OCI-LY1 (cell line): ENCODE measurements around the gene OPRM1.

Experiments used
- H2AFZ ChIP-seq: fragments of 200-600 bp; sonication (generic), shearing (Covaris generic); 2 replicates; pipeline ENCODE4 v1.6.0; 2014; ENCODE audit warnings: antibody characterized with exemption, mild to moderate bottlenecking, low read length
- H3F3A ChIP-seq: fragments of 200-600 bp; sonication (generic), shearing (Covaris generic); 2 replicates; pipeline ENCODE4 v1.6.0; 2014; ENCODE audit warnings: mild to moderate bottlenecking, antibody characterized with exemption, low read length, moderate library complexity; ENCODE audit not compliant: insufficient read depth
- H3K27ac ChIP-seq: fragments of 200-600 bp; sonication (generic); 2 replicates; pipeline ENCODE4 v1.5.1; 2014; ENCODE audit warnings: low read length, mixed run types, mild to moderate bottlenecking, low read depth; ENCODE audit not compliant: poor library complexity, severe bottlenecking
- H3K27me3 ChIP-seq: fragments of 200-600 bp; sonication (generic); 2 replicates; pipeline ENCODE4 v1.6.0; 2014; ENCODE audit warnings: antibody characterized with exemption, mild to moderate bottlenecking, low read length, moderate library complexity; ENCODE audit not compliant: insufficient read depth
- H3K36me3 ChIP-seq: fragments of 200-600 bp; sonication (generic); 2 replicates; pipeline ENCODE4 v1.6.1; 2014; ENCODE audit warnings: mild to moderate bottlenecking, antibody characterized with exemption, low read length, moderate library complexity, mixed read lengths; ENCODE audit not compliant: insufficient read depth
- H3K4me1 ChIP-seq: fragments of 200-600 bp; sonication (generic); 2 replicates; pipeline ENCODE4 v1.5.1; 2014; ENCODE audit warnings: mild to moderate bottlenecking, low read length, moderate library complexity; ENCODE audit not compliant: insufficient read depth, severe bottlenecking
- H3K4me2 ChIP-seq: fragments of 200-600 bp; sonication (generic), shearing (Covaris generic); 2 replicates; pipeline ENCODE4 v1.6.1; 2014; ENCODE audit warnings: low read length
- H3K4me3 ChIP-seq: fragments of 200-600 bp; sonication (generic); 2 replicates; pipeline ENCODE4 v1.5.1; 2014; ENCODE audit warnings: low read length, low read depth, mild to moderate bottlenecking, mixed read lengths; ENCODE audit not compliant: poor library complexity, severe bottlenecking
- H3K79me2 ChIP-seq: fragments of 200-600 bp; shearing (Covaris generic); 2 replicates; pipeline ENCODE4 v1.6.1; 2016; ENCODE audit warnings: mixed run types, low read length, mixed read lengths; ENCODE audit not compliant: insufficient read depth
- H3K9ac ChIP-seq: fragments of 200-600 bp; sonication (generic), shearing (Covaris generic); 2 replicates; pipeline ENCODE4 v1.6.1; 2014; ENCODE audit warnings: mild to moderate bottlenecking, low read length, mixed read lengths
- H3K9me2 ChIP-seq: fragments of 200-600 bp; sonication (generic), shearing (Covaris generic); 2 replicates; pipeline ENCODE4 v1.6.1; 2014; ENCODE audit warnings: low read depth, mild to moderate bottlenecking, low read length, mixed read lengths
- H3K9me3 ChIP-seq: fragments of 200-600 bp; shearing (Covaris generic); 2 replicates; pipeline ENCODE4 v1.6.1; 2014; ENCODE audit warnings: low read length, mixed read lengths
- H4K20me1 ChIP-seq: fragments of 200-600 bp; sonication (generic), shearing (Covaris generic); 2 replicates; pipeline ENCODE4 v1.6.0; 2016; ENCODE audit warnings: mild to moderate bottlenecking, low read length; ENCODE audit not compliant: insufficient read depth
- CTCF ChIP-seq: fragments of 200-600 bp; sonication (generic), shearing (Covaris generic); IDR thresholded peaks from 2 replicates; pipeline ENCODE4 v1.5.1; 2017; ENCODE audit warnings: mild to moderate bottlenecking, antibody characterized with exemption, low read length, moderate library complexity, mixed read lengths
- EZH2 ChIP-seq: fragments of 200-600 bp; sonication (generic), shearing (Covaris generic); IDR thresholded peaks from 2 replicates; pipeline ENCODE4 v1.8.0; 2017; ENCODE audit warnings: borderline replicate concordance, mixed run types, mild to moderate bottlenecking, antibody characterized with exemption, low read length, moderate library complexity, mixed read lengths

The OPRM1 gene

DNA sequence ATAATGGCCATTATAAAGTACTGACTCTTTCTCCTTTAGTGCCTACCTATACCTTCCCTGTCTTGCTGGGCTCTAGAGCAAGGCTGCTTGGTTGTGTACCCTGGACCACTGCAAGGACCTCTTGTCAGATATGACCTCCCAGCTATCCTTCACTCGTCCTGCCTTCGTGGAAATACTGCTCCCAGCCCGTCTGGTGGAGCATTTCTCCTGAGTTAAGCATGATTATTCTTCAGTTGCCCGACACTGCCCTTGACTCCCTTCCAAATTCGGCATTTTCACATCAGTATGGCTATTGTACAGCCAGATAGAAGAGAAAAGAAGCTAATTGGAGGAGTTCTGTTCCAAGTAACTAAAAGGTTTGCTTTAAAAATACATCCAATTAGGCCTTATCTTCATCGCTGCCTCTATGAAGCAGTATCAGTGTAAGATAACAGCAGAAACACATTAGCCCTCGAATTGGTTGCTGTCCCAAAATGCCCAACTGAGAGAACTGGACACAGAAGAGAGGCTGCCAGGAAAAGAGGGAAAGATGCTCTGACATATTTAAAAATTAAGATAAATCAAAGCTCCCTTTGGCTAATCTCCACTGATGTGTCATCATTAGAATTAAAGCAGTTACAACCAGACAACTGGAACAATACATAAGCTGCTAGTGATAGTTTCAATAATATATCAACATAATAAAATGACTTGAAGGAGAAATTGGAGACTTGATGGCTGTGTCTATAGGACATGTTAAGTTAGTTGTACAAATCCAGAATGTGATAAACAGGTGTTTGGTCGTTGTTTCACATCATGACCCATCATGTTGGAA, 54.4 kb downstream of the OPRM1 start:
- Histone ChIP-seq H3K79me2 (no peaks in the 10 kb centered on the region), H3K9me3 (no peaks in the 10 kb centered on the region), H3K27ac (no peak overlapping the region), H3K9me2 (no peaks in the 10 kb centered on the region), H3K4me2 (no peak overlapping the region), H2AFZ (no peak overlapping the region), H3F3A (no peaks in the 10 kb centered on the region), H3K36me3 (no peaks in the 10 kb centered on the region), H3K4me3 (no peak overlapping the region), H4K20me1 (no peaks in the 10 kb centered on the region), H3K9ac (no peak overlapping the region), H3K27me3 (no peaks in the 10 kb centered on the region), H3K4me1 (no peaks in the 10 kb centered on the region)
- TF ChIP-seq CTCF (no peak), EZH2 (no peak)

GRCh38 chr6:154095571-154095970, 56.5 kb downstream of the OPRM1 start:
- no peak overlapping the region for H3K27ac ChIP-seq
- H3K79me2 ChIP-seq = no peaks in the 10 kb centered on the region

GRCh38 chr6:154096316-154096715, 57.3 kb downstream of the OPRM1 start:
- H3K9me3 ChIP-seq = no peaks in the 10 kb centered on the region
- H3K27ac ChIP-seq = no peak overlapping the region
- no peaks in the 10 kb centered on the region for H3F3A ChIP-seq
- no peak overlapping the region for H3K4me3 ChIP-seq
- no peaks in the 10 kb centered on the region for H3K27me3 ChIP-seq
- no peak overlapping the region for H3K4me2 ChIP-seq
- no peaks in the 10 kb centered on the region for H3K9me2 ChIP-seq
- no peaks in the 10 kb centered on the region for H4K20me1 ChIP-seq
- no peak for TF ChIP-seq EZH2
- no peak for TF ChIP-seq CTCF
- no peaks in the 10 kb centered on the region for H3K36me3 ChIP-seq
- H3K9ac ChIP-seq = no peak overlapping the region
- no peaks in the 10 kb centered on the region for H3K4me1 ChIP-seq
- H2AFZ ChIP-seq = no peak overlapping the region
- no peaks in the 10 kb centered on the region for H3K79me2 ChIP-seq

More at GRCh38 chr6:154095571-154095970, 56.5 kb downstream of the OPRM1 start:
- no peak overlapping the region for H3K4me3 ChIP-seq
- H3K9me2 ChIP-seq = no peaks in the 10 kb centered on the region
- H3K36me3 ChIP-seq = no peaks in the 10 kb centered on the region
- H3K27me3 ChIP-seq = no peaks in the 10 kb centered on the region
- no peaks in the 10 kb centered on the region for H3K9me3 ChIP-seq
- no peak overlapping the region for H3K4me2 ChIP-seq
- no peaks in the 10 kb centered on the region for H4K20me1 ChIP-seq
- TF ChIP-seq EZH2 (no peak), CTCF (no peak)
- H3K4me1 ChIP-seq = no peaks in the 10 kb centered on the region
- no peaks in the 10 kb centered on the region for H3F3A ChIP-seq
- H3K9ac ChIP-seq = no peak overlapping the region
- no peak overlapping the region for H2AFZ ChIP-seq
